Measurements from ENCODE around the gene PPP1R2.

The PPP1R2 gene

DNA sequence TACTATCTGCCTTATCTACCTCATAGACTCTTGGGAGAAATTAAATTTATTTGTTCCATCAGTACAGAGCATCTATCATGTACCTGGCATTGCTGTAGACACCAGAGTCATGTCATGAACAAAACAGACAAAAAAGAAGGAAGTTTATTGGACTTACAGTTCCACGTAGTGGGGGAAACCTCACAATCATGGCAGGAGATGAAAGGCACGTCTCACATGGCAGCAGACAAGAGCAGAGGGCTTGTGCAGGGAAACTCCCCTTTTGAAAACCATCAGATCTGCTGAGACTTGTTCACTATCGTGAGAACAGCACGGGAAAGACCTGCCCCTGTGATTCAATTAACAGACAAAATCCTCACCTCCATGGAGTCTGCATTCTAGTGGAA, 74.7 kb downstream of the PPP1R2 start:
- no peak overlapping the region for H3K9ac ChIP-seq (ENCODE audit: low read length)
- H3K9me3 ChIP-seq (ENCODE audit: control insufficient read depth, low read length): no peaks in the 10 kb centered on the region
- no peak overlapping the region for H3K4me3 ChIP-seq (ENCODE audit: low read length)
- H3K36me3 ChIP-seq (ENCODE audit: control insufficient read depth, insufficient read depth, low read length): no peaks in the 10 kb centered on the region
- no peaks in the 10 kb centered on the region for H3K27me3 ChIP-seq (ENCODE audit: control insufficient read depth, insufficient read depth, low read length)
- no peaks in the 10 kb centered on the region for H3K4me1 ChIP-seq (ENCODE audit: control insufficient read depth, insufficient read depth, low read length)

DNA sequence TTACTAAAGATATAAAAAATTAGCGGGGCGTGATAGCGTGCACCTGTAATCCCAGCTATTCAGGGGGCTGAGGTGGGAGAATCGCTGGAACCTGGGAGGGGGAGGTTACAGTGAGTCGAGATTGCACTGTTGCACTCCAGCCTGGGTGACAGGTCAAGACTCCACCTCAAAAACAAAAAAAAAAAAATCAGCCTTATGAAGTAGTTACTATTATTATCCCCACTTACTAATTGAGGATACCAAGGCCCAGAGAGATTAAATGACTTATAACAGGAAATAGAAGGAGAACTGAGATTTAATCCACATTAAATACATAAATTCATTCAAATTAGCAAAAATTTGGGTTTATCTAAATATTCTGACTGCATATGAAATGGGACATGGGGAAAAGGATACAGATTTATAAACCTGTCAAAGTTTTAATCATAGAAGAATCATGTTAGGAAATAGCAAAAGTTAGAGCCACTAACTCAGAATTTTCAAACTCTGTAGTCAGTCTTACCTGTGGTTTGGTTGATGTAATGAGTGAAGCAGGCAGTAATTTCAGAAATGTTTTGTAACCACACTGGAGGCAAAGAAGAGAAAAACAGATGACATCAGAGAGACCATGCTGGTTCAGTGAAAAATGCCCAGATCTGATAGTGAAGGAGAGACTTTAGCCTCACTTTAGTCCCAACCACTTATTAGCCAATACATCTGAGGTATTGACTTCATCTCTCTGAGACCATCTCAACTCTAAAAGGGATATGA, 75.3 kb downstream of the PPP1R2 start:
- no peak overlapping the region for H3K4me3 ChIP-seq (ENCODE audit: low read length)
- no peak overlapping the region for H3K9ac ChIP-seq (ENCODE audit: low read length)
- H3K36me3 ChIP-seq (ENCODE audit: control insufficient read depth, insufficient read depth, low read length): no peaks in the 10 kb centered on the region
- no peaks in the 10 kb centered on the region for H3K9me3 ChIP-seq (ENCODE audit: control insufficient read depth, low read length)
- H3K27me3 ChIP-seq (ENCODE audit: control insufficient read depth, insufficient read depth, low read length): no peaks in the 10 kb centered on the region
- H3K4me1 ChIP-seq (ENCODE audit: control insufficient read depth, insufficient read depth, low read length): peaks cover 2% of the 10 kb centered on the region

- Histone ChIP-seq H3K9ac (ENCODE audit: low read length) (no peak overlapping the region), H3K4me1 (ENCODE audit: control insufficient read depth, insufficient read depth, low read length) (peaks cover 15% of the 10 kb centered on the region)
These were observed 76.9 kb downstream of the PPP1R2 start for GRCh38 chr3:195466251-195466650.

More at GRCh38 chr3:195466251-195466650, 76.9 kb downstream of the PPP1R2 start:
- H3K4me3 ChIP-seq (ENCODE audit: low read length): no peak overlapping the region
- no peaks in the 10 kb centered on the region for H3K36me3 ChIP-seq (ENCODE audit: control insufficient read depth, insufficient read depth, low read length)
- no peaks in the 10 kb centered on the region for H3K27me3 ChIP-seq (ENCODE audit: control insufficient read depth, insufficient read depth, low read length)
- H3K9me3 ChIP-seq (ENCODE audit: control insufficient read depth, low read length): no peaks in the 10 kb centered on the region
